Neural progenitor cell (in vitro differentiated cells): ENCODE measurements around the gene TMEM95. TPM values are rescaled to one million over a fixed set of nuclear protein-coding genes. Genes with fewer than 3 reads are reported as not detected.

Source experiments
- DNase-seq: peaks from one replicate; pipeline ENCODE4 v3.0.0-alpha.2; 2016; ENCODE audit warnings: low spot score
- H2AFZ ChIP-seq: fragments of 200-600 bp; sonication (generic); replicated peaks from 2 replicates; pipeline ENCODE4 v1.6.1; 2016; ENCODE audit warnings: antibody characterized with exemption
- H3F3A ChIP-seq: fragments of 200-600 bp; sonication (generic); 2 replicates; pipeline ENCODE4 v1.6.1; 2016; ENCODE audit warnings: antibody characterized with exemption, low read depth
- H3K27ac ChIP-seq: fragments of 200-600 bp; sonication (generic); 2 replicates; pipeline ENCODE4 v1.5.1; 2016; ENCODE audit warnings: mild to moderate bottlenecking
- H3K27me3 ChIP-seq: fragments of 200-600 bp; sonication (generic); 2 replicates; pipeline ENCODE4 v1.6.1; 2016; ENCODE audit warnings: mild to moderate bottlenecking, moderate library complexity
- H3K36me3 ChIP-seq: fragments of 200-600 bp; sonication (generic); 2 replicates; pipeline ENCODE4 v1.5.1; 2016
- H3K4me1 ChIP-seq: fragments of 200-600 bp; sonication (generic); 2 replicates; pipeline ENCODE4 v1.6.1; 2016; ENCODE audit warnings: mixed run types
- H3K4me2 ChIP-seq: fragments of 200-600 bp; sonication (generic); 2 replicates; pipeline ENCODE4 v1.6.1; 2016
- H3K4me3 ChIP-seq: fragments of 200-600 bp; sonication (generic); 2 replicates; pipeline ENCODE4 v1.5.1; 2016
- H3K79me2 ChIP-seq: fragments of 200-600 bp; sonication (generic); 2 replicates; pipeline ENCODE4 v1.6.1; 2016; ENCODE audit warnings: low read depth
- H3K9ac ChIP-seq: fragments of 200-600 bp; sonication (generic); 2 replicates; pipeline ENCODE4 v1.6.1; 2016
- H3K9me3 ChIP-seq: fragments of 200-600 bp; sonication (generic); 2 replicates; pipeline ENCODE4 v1.5.1; 2016; ENCODE audit warnings: low read depth
- H4K20me1 ChIP-seq: fragments of 200-600 bp; sonication (generic); 2 replicates; pipeline ENCODE4 v1.6.1; 2016; ENCODE audit warnings: low read depth
- H3K27ac Mint-ChIP-seq: 3 replicates; pipeline ENCODE4 v1.8.0; 2021; ENCODE audit warnings: mixed read lengths
- H3K27me3 Mint-ChIP-seq: 2 replicates; pipeline ENCODE4 v1.8.0; 2022; ENCODE audit warnings: low read depth, mild to moderate bottlenecking, inconsistent platforms, moderate library complexity, mixed read lengths; ENCODE audit not compliant: insufficient read depth
- H3K36me3 Mint-ChIP-seq: 3 replicates; pipeline ENCODE4 v1.8.0; 2021; ENCODE audit warnings: mixed read lengths
- H3K4me1 Mint-ChIP-seq: 3 replicates; pipeline ENCODE4 v1.8.0; 2021; ENCODE audit warnings: mixed read lengths
- H3K4me3 Mint-ChIP-seq: 3 replicates; pipeline ENCODE4 v1.8.0; 2021; ENCODE audit warnings: mild to moderate bottlenecking, moderate library complexity, mixed read lengths
- H3K9me3 Mint-ChIP-seq: 3 replicates; pipeline ENCODE4 v1.8.0; 2020; ENCODE audit warnings: mixed read lengths
- CTCF ChIP-seq: fragments of 200-600 bp; sonication (generic); IDR thresholded peaks from 2 replicates; pipeline ENCODE4 v1.5.1; 2017; ENCODE audit warnings: antibody characterized with exemption, mild to moderate bottlenecking
- EZH2 ChIP-seq: fragments of 200-600 bp; sonication (generic); IDR thresholded peaks from 2 replicates; pipeline ENCODE4 v1.6.1; 2017; ENCODE audit warnings: antibody characterized with exemption, mild to moderate bottlenecking, moderate library complexity
- EZH2phosphoT487 ChIP-seq: fragments of 200-600 bp; sonication (generic); IDR thresholded peaks from 2 replicates; pipeline ENCODE4 v1.6.1; 2017; ENCODE audit warnings: antibody characterized with exemption
- total RNA-seq: library from RNA; depleted of rRNA; stranded (reverse); fragments of >200 nt; gene quantifications from 2 replicates; pipeline ENCODE4 v1.2.3, GENCODE V29; 2015; ENCODE audit warnings: low replicate concordance

The TMEM95 gene
- total RNA-seq, 1 donor from 2014 or later, result not detected

- no peak for DNase-seq
Observed at GRCh38 chr17:7318121-7318860, 36.7 kb upstream of the TMEM95 start.

GRCh38 chr17:7321466-7321865 lies 33.5 kb upstream of the TMEM95 start:
- peaks cover under 1% of the 10 kb centered on the region for H3K4me1 Mint-ChIP-seq
- H3K4me3 Mint-ChIP-seq, result no peak overlapping the region
- H3K27ac Mint-ChIP-seq, result no peak overlapping the region
- Histone ChIP-seq H3F3A (peaks cover 12% of the 10 kb centered on the region), H3K9me3 (no peaks in the 10 kb centered on the region), H3K36me3 (no peaks in the 10 kb centered on the region), H4K20me1 (peaks cover 4% of the 10 kb centered on the region), H3K4me1 (no peaks in the 10 kb centered on the region), H3K27me3 (no peaks in the 10 kb centered on the region), H3K4me2 (no peak overlapping the region), H2AFZ (no peak overlapping the region), H3K27ac (no peak overlapping the region), H3K79me2 (no peaks in the 10 kb centered on the region), H3K4me3 (no peak overlapping the region), H3K9ac (no peak overlapping the region)
- peaks cover 23% of the 10 kb centered on the region for H3K36me3 Mint-ChIP-seq
- DNase-seq, result no peak
- H3K9me3 Mint-ChIP-seq, result no peaks in the 10 kb centered on the region
- peaks cover 6% of the 10 kb centered on the region for H3K27me3 Mint-ChIP-seq
- TF ChIP-seq EZH2 (no peak), CTCF (no peak), EZH2phosphoT487 (no peak)

More at GRCh38 chr17:7318121-7318860, 36.7 kb upstream of the TMEM95 start:
- Mint-ChIP-seq H3K4me3 (no peak overlapping the region), H3K27me3 (peaks cover 10% of the 10 kb centered on the region), H3K9me3 (no peaks in the 10 kb centered on the region), H3K27ac (no peak overlapping the region), H3K36me3 (peaks cover 23% of the 10 kb centered on the region), H3K4me1 (peaks cover 16% of the 10 kb centered on the region)
- Histone ChIP-seq H3K36me3 (no peaks in the 10 kb centered on the region), H3K4me1 (peaks cover 6% of the 10 kb centered on the region), H3K4me3 (no peak overlapping the region), H3K79me2 (peaks cover 14% of the 10 kb centered on the region), H3F3A (peaks cover 37% of the 10 kb centered on the region), H2AFZ (no peak overlapping the region), H3K9ac (no peak overlapping the region), H3K4me2 (no peak overlapping the region), H3K27me3 (no peaks in the 10 kb centered on the region), H3K9me3 (no peaks in the 10 kb centered on the region), H3K27ac (no peak overlapping the region), H4K20me1 (peaks cover 16% of the 10 kb centered on the region)
- no peak for TF ChIP-seq EZH2
- no peak for TF ChIP-seq CTCF
- no peak for TF ChIP-seq EZH2phosphoT487

- H3K9me3 Mint-ChIP-seq, result no peaks in the 10 kb centered on the region
- no peak overlapping the region for H2AFZ ChIP-seq
Observed at GRCh38 chr17:7322520-7323194, 32.3 kb upstream of the TMEM95 start.

More at GRCh38 chr17:7322520-7323194, 32.3 kb upstream of the TMEM95 start:
- H3F3A ChIP-seq, result peaks cover 5% of the 10 kb centered on the region
- H3K4me1 Mint-ChIP-seq, result peaks cover 2% of the 10 kb centered on the region
- no peak for DNase-seq
- no peak overlapping the region for H3K9ac ChIP-seq
- peaks cover 7% of the 10 kb centered on the region for H3K79me2 ChIP-seq
- no peaks in the 10 kb centered on the region for H3K4me1 ChIP-seq
- H4K20me1 ChIP-seq, result peaks cover 4% of the 10 kb centered on the region
- TF ChIP-seq EZH2 (no peak), CTCF (no peak), EZH2phosphoT487 (no peak)
- H3K36me3 ChIP-seq, result no peaks in the 10 kb centered on the region
- H3K27me3 Mint-ChIP-seq, result peaks cover 6% of the 10 kb centered on the region
- H3K27ac Mint-ChIP-seq, result no peak overlapping the region
- H3K9me3 ChIP-seq, result no peaks in the 10 kb centered on the region
- no peaks in the 10 kb centered on the region for H3K27me3 ChIP-seq
- H3K4me2 ChIP-seq, result no peak overlapping the region
- H3K27ac ChIP-seq, result no peak overlapping the region
- peaks cover 24% of the 10 kb centered on the region for H3K36me3 Mint-ChIP-seq
- H3K4me3 ChIP-seq, result no peak overlapping the region
- H3K4me3 Mint-ChIP-seq, result no peak overlapping the region
